T-helper 17 cell (primary cell): Measurements from ENCODE around the gene RPS26. TPM values are rescaled to one million over a fixed set of nuclear protein-coding genes. Genes with fewer than 3 reads are reported as not detected.
"Not testable (repeated sequence)": the region's sequence is repeated elsewhere in the genome, so short reads cannot be mapped to it uniquely, and the experiment has no call there.

ENCODE experiments used
- ATAC-seq: fragments of 150-1000 bp; cut with Tn5 transposase; 2 replicates; pipeline ENCODE4 v1.10.0; 2021; ENCODE audit warnings: mild to moderate bottlenecking, moderate library complexity
- DNase-seq, 3 donors: peaks; one replicate each; pipeline versions ENCODE4 v3.0.0 to v3.0.0-alpha.2; 2020 to 2021
- H3K9me3 ChIP-seq: one replicate; pipeline ENCODE4 v1.7.0; 2013; ENCODE audit warnings: low read length, mild to moderate bottlenecking; ENCODE audit not compliant: control insufficient read depth, poor library complexity, severe bottlenecking
- H3K27ac Mint-ChIP-seq: one replicate; pipeline ENCODE4 v1.8.0; 2022; ENCODE audit warnings: mild to moderate bottlenecking, moderate library complexity, mixed read lengths
- H3K27me3 Mint-ChIP-seq: one replicate; pipeline ENCODE4 v1.8.0; 2022; ENCODE audit warnings: mixed read lengths
- H3K36me3 Mint-ChIP-seq: one replicate; pipeline ENCODE4 v1.8.0; 2022; ENCODE audit warnings: low read depth, mixed read lengths
- H3K4me1 Mint-ChIP-seq: one replicate; pipeline ENCODE4 v1.8.0; 2022; ENCODE audit warnings: mild to moderate bottlenecking, mixed read lengths
- H3K4me3 Mint-ChIP-seq: one replicate; pipeline ENCODE4 v1.8.0; 2022; ENCODE audit warnings: mild to moderate bottlenecking, moderate library complexity, mixed read lengths
- total RNA-seq, 4 donors: library from RNA in 2 of 4; stranded (reverse) in 2 of 4; gene quantifications; one replicate each; pipeline ENCODE4 v1.2.3 and lab custom pipeline; 2022 to 2026

Gene RPS26
- total RNA-seq, 2 donors from 2014 or later = 46.9 to 72.3 TPM

GRCh38 chr12:56071648-56072047, 29.9 kb downstream of the RPS26 start:
- H3K4me3 Mint-ChIP-seq = no peak overlapping the region
- no peaks in the 10 kb centered on the region for H3K9me3 ChIP-seq
- H3K27ac Mint-ChIP-seq = no peak overlapping the region
- no peaks in the 10 kb centered on the region for H3K36me3 Mint-ChIP-seq
- DNase-seq (no peak), ATAC-seq (no peak)
- H3K27me3 Mint-ChIP-seq = no peaks in the 10 kb centered on the region
- peaks cover 2% of the 10 kb centered on the region for H3K4me1 Mint-ChIP-seq

GRCh38 chr12:56074396-56074795, 32.7 kb downstream of the RPS26 start:
- H3K9me3 ChIP-seq = no peaks in the 10 kb centered on the region
- H3K4me3 Mint-ChIP-seq = no peak overlapping the region
- no peaks in the 10 kb centered on the region for H3K4me1 Mint-ChIP-seq
- H3K27me3 Mint-ChIP-seq = no peaks in the 10 kb centered on the region
- no peak for ATAC-seq
- no peaks in the 10 kb centered on the region for H3K36me3 Mint-ChIP-seq
- no peak overlapping the region for H3K27ac Mint-ChIP-seq
- no peak for DNase-seq

- ATAC-seq, H3K4me1 Mint-ChIP-seq, H3K4me3 Mint-ChIP-seq, DNase-seq, H3K27ac Mint-ChIP-seq, H3K9me3 ChIP-seq, H3K27me3 Mint-ChIP-seq, H3K36me3 Mint-ChIP-seq: not testable (repeated sequence)
Observed at GRCh38 chr12:56077966-56078365, 36.2 kb downstream of the RPS26 start.

DNA sequence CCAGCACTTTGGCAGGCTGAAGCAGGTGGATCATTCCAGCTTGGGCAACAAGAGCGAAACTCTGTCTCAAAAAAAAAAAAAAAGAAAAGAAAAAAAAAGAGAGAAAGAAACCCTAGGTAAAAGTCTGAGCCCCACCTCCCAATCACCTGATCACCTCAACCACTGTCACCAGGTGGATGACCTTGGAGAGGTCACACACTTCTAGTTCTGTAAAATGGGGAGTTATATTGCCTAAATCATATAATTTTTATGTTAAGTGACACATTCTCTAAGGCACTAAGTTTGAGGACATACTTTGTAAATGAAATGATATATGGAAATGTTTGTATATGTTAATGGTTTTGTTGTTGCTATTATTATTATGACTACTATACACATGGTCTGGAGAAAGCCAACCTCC, 36.7 kb downstream of the RPS26 start:
- H3K4me3 Mint-ChIP-seq = peak overlapping the region; percentile 87
- DNase-seq (no peak), ATAC-seq (no peak)
- H3K27ac Mint-ChIP-seq = no peak overlapping the region
- no peaks in the 10 kb centered on the region for H3K9me3 ChIP-seq
- H3K4me1 Mint-ChIP-seq = peaks cover 5% of the 10 kb centered on the region
- H3K36me3 Mint-ChIP-seq = no peaks in the 10 kb centered on the region
- H3K27me3 Mint-ChIP-seq = no peaks in the 10 kb centered on the region

DNA sequence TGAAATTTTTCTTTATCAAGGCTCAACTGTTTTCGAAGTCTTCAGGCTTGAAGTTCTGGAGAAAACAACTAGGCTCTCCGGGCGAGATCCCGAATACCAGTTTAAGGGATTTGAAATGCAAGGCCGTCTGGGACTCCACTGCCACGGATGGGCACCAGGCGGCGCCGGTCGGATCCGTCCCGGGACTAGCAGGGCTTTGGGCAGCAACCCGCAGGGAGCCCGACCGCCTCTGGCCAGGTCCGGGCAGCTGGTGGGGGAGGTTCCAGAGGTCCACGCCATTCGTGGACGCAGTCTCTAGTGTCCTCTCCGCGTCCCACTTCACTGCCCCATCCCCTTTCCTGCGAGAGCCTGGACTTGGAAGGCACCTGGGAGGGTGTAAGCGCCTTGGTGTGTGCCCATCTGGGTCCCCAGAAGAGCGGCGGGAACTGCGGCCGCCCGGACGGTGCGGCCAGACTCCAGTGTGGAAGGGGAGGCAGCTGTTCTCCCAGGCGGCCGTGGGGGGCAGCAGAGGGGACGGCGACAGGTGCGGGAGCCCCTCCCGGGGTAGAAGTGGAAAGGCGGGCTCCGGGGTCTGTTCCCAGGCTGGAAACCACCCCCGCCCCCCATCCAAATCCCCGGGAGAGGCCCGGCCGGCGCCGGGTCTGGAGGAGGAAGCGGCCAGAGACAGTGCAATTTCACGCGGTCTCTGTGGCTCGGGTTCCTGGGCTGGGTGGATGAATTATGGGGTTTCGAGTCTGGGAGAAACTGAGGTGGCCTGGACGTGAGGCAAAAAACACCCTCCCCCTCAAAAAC, 37.4 kb downstream of the RPS26 start:
- Mint-ChIP-seq H3K27me3 (no peaks in the 10 kb centered on the region), H3K27ac (no peak overlapping the region), H3K4me1 (peaks cover 5% of the 10 kb centered on the region), H3K4me3 (peak overlapping the region; percentile 87), H3K36me3 (no peaks in the 10 kb centered on the region)
- H3K9me3 ChIP-seq = no peaks in the 10 kb centered on the region
- DNase-seq (peak; percentile 33 to 38 (median 37)), ATAC-seq (peak; percentile 71)

DNA sequence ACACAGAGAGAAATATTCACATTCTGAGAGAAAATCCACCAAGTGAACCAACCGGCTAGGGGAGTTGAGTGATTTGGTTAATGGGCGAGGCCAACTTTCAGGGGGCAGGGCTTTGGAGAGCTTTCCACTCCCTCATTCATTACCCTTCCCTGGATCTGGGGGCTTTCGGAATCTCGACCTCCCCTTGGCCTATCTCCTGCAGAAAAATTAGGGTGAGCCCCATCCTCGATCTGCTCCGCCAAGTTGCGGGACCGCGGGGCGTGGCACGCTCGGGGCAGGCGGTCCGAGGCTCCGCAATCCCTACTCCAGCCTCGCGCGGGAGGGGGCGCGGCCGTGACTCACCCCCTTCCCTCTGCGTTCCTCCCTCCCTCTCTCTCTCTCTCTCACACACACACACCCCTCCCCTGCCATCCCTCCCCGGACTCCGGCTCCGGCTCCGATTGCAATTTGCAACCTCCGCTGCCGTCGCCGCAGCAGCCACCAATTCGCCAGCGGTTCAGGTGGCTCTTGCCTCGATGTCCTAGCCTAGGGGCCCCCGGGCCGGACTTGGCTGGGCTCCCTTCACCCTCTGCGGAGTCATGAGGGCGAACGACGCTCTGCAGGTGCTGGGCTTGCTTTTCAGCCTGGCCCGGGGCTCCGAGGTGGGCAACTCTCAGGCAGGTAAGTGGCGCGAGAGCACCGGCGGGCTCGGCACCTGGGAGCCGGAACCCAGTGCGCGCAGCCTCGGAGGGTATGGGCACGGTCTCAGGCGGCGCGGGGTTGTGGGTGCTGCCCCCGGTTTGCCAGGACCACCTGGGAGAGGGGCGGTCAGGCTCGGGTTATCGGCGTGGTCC, 38.2 kb downstream of the RPS26 start, which contains the start of gene ERBB3:
Gene ERBB3 (plus strand): TSS at position 443 of the 833 bp plus-strand sequence. CDS start 136 bp downstream, at position 579.
- Mint-ChIP-seq H3K36me3 (no peaks in the 10 kb centered on the region), H3K27me3 (no peaks in the 10 kb centered on the region), H3K4me1 (peaks cover 5% of the 10 kb centered on the region), H3K4me3 (peak within 1 kb of the TSS; percentile 87), H3K27ac (no peak within 1 kb of the TSS)
- ATAC-seq (peak; percentile 82), DNase-seq (peak; percentile 25 to 59 (median 46))
- no peaks in the 10 kb centered on the region for H3K9me3 ChIP-seq

- H3K4me1 Mint-ChIP-seq = peaks cover 5% of the 10 kb centered on the region
- ATAC-seq (no peak), DNase-seq (no peak)
- no peaks in the 10 kb centered on the region for H3K27me3 Mint-ChIP-seq
- peak overlapping the region; percentile 87 for H3K4me3 Mint-ChIP-seq
- no peaks in the 10 kb centered on the region for H3K9me3 ChIP-seq
- H3K27ac Mint-ChIP-seq = no peak overlapping the region
- H3K36me3 Mint-ChIP-seq = no peaks in the 10 kb centered on the region
Observed at GRCh38 chr12:56080556-56081138, 38.9 kb downstream of the RPS26 start.

- DNase-seq = no peak
- no peak overlapping the region for H3K27ac Mint-ChIP-seq
Observed at GRCh38 chr12:56081393-56082347, 40.0 kb downstream of the RPS26 start.

GRCh38 chr12:56082382-56082781, 40.7 kb downstream of the RPS26 start:
- Mint-ChIP-seq H3K27me3 (no peaks in the 10 kb centered on the region), H3K4me3 (no peak overlapping the region), H3K36me3 (no peaks in the 10 kb centered on the region), H3K4me1 (peaks cover 5% of the 10 kb centered on the region), H3K27ac (no peak overlapping the region)
- H3K9me3 ChIP-seq = no peaks in the 10 kb centered on the region
- ATAC-seq (no peak), DNase-seq (no peak)

More at GRCh38 chr12:56081393-56082347, 40.0 kb downstream of the RPS26 start:
- ATAC-seq = no peak
- no peaks in the 10 kb centered on the region for H3K27me3 Mint-ChIP-seq
- H3K9me3 ChIP-seq = no peaks in the 10 kb centered on the region
- peaks cover 5% of the 10 kb centered on the region for H3K4me1 Mint-ChIP-seq
- H3K36me3 Mint-ChIP-seq = no peaks in the 10 kb centered on the region
- H3K4me3 Mint-ChIP-seq = peak overlapping the region; percentile 87

- no peaks in the 10 kb centered on the region for H3K9me3 ChIP-seq
- DNase-seq (no peak), ATAC-seq (no peak)
- H3K27me3 Mint-ChIP-seq = no peaks in the 10 kb centered on the region
- H3K4me3 Mint-ChIP-seq = no peak overlapping the region
- H3K36me3 Mint-ChIP-seq = no peaks in the 10 kb centered on the region
- peak overlapping the region; percentile 3 for H3K27ac Mint-ChIP-seq
- H3K4me1 Mint-ChIP-seq = peaks cover 5% of the 10 kb centered on the region
Observed at GRCh38 chr12:56082967-56083366, 41.2 kb downstream of the RPS26 start.

DNA sequence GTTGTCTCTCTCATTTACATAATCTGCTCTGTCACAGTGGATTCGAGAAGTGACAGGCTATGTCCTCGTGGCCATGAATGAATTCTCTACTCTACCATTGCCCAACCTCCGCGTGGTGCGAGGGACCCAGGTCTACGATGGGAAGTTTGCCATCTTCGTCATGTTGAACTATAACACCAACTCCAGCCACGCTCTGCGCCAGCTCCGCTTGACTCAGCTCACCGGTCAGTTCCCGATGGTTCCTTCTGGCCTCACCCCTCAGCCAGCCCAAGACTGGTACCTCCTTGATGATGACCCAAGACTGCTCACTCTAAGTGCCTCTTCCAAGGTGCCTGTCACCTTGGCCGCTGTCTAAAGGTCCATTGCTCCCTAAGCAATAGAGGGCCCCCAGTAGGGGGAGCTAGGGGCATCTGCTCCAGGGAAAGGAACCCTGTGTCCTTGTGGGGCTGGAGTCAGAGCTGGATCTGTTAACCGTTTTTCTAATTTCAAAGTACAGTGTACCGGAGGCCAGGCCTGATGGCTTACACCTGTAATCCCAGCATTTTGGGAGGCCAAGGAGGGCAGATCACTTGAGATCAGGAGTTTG, 43.3 kb downstream of the RPS26 start:
- H3K27me3 Mint-ChIP-seq = no peaks in the 10 kb centered on the region
- DNase-seq (no peak), ATAC-seq (no peak)
- H3K4me1 Mint-ChIP-seq = peaks cover 5% of the 10 kb centered on the region
- H3K4me3 Mint-ChIP-seq = no peak overlapping the region
- H3K27ac Mint-ChIP-seq = no peak overlapping the region
- H3K9me3 ChIP-seq = no peaks in the 10 kb centered on the region
- no peaks in the 10 kb centered on the region for H3K36me3 Mint-ChIP-seq

- peaks cover under 1% of the 10 kb centered on the region for H3K4me1 Mint-ChIP-seq
- H3K4me3 Mint-ChIP-seq = no peak overlapping the region
- H3K36me3 Mint-ChIP-seq = no peaks in the 10 kb centered on the region
- DNase-seq = no peak
- no peaks in the 10 kb centered on the region for H3K9me3 ChIP-seq
- H3K27ac Mint-ChIP-seq = no peak overlapping the region
- ATAC-seq = no peak
- H3K27me3 Mint-ChIP-seq = no peaks in the 10 kb centered on the region
Observed at GRCh38 chr12:56086096-56086495, 44.4 kb downstream of the RPS26 start.
